Progenitor cell of endocrine pancreas (in vitro differentiated cells): ENCODE results near the gene CSHL1. TPM values are rescaled to one million over a fixed set of nuclear protein-coding genes. Genes with fewer than 3 reads are reported as not detected.

Experiments used
- DNase-seq: peaks from one replicate; pipeline ENCODE4 v3.0.0; 2021; ENCODE audit warnings: low spot score; ENCODE audit not compliant: unreplicated experiment
- H3K27ac Mint-ChIP-seq: 2 replicates; pipeline ENCODE4 v1.8.0; 2021; ENCODE audit warnings: mild to moderate bottlenecking, moderate library complexity, mixed read lengths
- H3K27me3 Mint-ChIP-seq: 2 replicates; pipeline ENCODE4 v1.8.0; 2021; ENCODE audit warnings: mixed read lengths
- H3K36me3 Mint-ChIP-seq: 2 replicates; pipeline ENCODE4 v1.8.0; 2022; ENCODE audit warnings: mixed read lengths; ENCODE audit not compliant: insufficient read depth
- H3K4me1 Mint-ChIP-seq: 2 replicates; pipeline ENCODE4 v1.8.0; 2021; ENCODE audit warnings: low read depth, mixed read lengths
- H3K4me3 Mint-ChIP-seq: 2 replicates; pipeline ENCODE4 v1.8.0; 2021; ENCODE audit warnings: low read depth, mild to moderate bottlenecking, moderate library complexity, mixed read lengths
- H3K9me3 Mint-ChIP-seq: 2 replicates; pipeline ENCODE4 v1.8.0; 2021; ENCODE audit warnings: low read depth, mixed read lengths
- total RNA-seq: library from RNA; stranded (reverse); gene quantifications from 2 replicates; pipeline ENCODE4 v1.2.1, GENCODE V29; 2021
- TF ChIP-seq, protein P1 (sequence below): fragments of 200-600 bp; sonication (generic); IDR thresholded peaks from one replicate; pipeline ENCODE4 v1.5.0; 2021; ENCODE audit warnings: antibody characterized with exemption, mild to moderate bottlenecking; ENCODE audit not compliant: unreplicated experiment

Gene CSHL1
- total RNA-seq, 1 donor from 2014 or later = not detected

DNA sequence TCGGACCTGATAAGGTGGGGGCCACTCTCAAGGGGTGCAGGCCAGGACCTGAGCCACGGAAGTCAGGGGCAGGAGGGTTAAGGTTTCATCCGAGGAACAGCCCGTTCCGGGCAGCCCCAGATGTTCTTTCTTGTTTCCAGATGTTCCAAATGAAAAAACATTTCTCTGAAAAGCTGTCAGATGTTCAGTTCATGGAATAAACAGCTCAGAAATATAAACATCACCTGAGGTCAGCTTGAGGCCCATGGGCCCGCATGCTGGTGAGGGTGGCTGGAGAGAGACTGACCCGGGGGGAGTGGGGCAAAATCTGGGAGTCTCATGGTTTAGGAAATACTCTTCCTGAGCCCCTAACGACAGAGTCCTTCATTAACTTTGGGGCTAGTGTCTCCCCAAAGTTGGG, 22.5 kb upstream of the CSHL1 start:
- Mint-ChIP-seq H3K36me3 (no peaks in the 10 kb centered on the region), H3K9me3 (no peaks in the 10 kb centered on the region), H3K4me3 (no peak overlapping the region), H3K4me1 (no peaks in the 10 kb centered on the region), H3K27ac (no peak overlapping the region), H3K27me3 (peaks cover 6% of the 10 kb centered on the region)
- TF ChIP-seq, protein P1, sequence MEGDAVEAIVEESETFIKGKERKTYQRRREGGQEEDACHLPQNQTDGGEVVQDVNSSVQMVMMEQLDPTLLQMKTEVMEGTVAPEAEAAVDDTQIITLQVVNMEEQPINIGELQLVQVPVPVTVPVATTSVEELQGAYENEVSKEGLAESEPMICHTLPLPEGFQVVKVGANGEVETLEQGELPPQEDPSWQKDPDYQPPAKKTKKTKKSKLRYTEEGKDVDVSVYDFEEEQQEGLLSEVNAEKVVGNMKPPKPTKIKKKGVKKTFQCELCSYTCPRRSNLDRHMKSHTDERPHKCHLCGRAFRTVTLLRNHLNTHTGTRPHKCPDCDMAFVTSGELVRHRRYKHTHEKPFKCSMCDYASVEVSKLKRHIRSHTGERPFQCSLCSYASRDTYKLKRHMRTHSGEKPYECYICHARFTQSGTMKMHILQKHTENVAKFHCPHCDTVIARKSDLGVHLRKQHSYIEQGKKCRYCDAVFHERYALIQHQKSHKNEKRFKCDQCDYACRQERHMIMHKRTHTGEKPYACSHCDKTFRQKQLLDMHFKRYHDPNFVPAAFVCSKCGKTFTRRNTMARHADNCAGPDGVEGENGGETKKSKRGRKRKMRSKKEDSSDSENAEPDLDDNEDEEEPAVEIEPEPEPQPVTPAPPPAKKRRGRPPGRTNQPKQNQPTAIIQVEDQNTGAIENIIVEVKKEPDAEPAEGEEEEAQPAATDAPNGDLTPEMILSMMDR = no peak
- no peak for DNase-seq

DNA sequence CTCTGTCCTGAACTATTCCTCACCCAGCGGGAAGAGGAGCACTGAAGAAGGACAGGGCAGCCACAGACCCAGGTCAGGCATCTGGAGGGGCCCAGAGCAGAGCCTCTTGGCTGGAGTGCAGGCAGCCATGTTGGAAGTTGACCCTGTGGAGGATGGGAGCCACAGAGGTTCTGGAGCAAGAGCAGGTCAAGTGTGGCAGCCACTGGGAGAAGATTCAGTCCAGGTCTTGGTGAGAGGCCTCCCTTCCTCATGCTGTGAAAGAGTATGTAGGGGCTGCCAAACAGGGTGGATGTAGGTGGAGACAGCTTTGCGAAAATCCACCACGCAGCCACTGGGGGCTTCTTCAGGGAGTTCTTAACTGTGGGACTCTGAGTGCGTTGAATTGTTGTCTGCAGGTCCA, 21.7 kb upstream of the CSHL1 start:
- peaks cover 6% of the 10 kb centered on the region for H3K27me3 Mint-ChIP-seq
- H3K27ac Mint-ChIP-seq = no peak overlapping the region
- no peak overlapping the region for H3K4me3 Mint-ChIP-seq
- H3K4me1 Mint-ChIP-seq = no peaks in the 10 kb centered on the region
- no peaks in the 10 kb centered on the region for H3K9me3 Mint-ChIP-seq
- DNase-seq = no peak
- no peaks in the 10 kb centered on the region for H3K36me3 Mint-ChIP-seq
- TF ChIP-seq, protein P1 = no peak

DNA sequence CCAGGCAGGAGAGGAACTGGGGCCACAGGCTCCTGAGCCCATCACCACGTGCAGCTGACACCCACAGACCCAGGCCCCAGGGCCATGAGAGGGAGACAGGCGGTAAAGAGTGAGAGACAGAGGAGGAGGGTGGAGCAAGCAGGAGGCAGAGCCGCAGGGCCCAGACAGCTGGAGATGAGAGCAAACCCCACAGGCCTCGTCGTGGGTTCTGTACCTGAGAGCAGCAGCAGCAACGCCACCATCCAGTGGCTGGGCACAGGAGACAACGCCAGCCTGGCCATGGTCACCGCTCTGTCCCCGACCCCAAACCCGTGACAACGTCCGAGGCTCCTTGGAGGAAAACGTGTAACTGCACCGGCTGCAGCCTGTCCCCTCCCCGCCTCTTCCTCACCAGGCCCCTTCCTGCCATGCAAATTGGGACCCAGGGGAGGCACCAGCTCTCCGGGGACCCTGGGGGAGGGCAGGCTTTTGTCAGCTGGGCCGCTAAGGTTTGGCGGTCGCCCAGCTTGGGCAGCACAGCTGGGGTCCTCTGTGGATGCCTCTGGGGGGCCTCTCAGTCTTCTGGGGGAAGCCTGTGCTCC, 21.0 kb upstream of the CSHL1 start, which contains the start of gene CD79B:
CD79B (minus strand) TSS at position 351 of the 581 bp plus-strand sequence; CDS start at position 281, 70 bp downstream.
- TF ChIP-seq, protein P1 = no peak
- Mint-ChIP-seq H3K27ac (no peak within 1 kb of the TSS), H3K27me3 (peaks cover 6% of the 10 kb centered on the region), H3K4me3 (no peak within 1 kb of the TSS), H3K36me3 (no peaks in the 10 kb centered on the region), H3K9me3 (no peaks in the 10 kb centered on the region), H3K4me1 (no peaks in the 10 kb centered on the region)
- no peak for DNase-seq

DNA sequence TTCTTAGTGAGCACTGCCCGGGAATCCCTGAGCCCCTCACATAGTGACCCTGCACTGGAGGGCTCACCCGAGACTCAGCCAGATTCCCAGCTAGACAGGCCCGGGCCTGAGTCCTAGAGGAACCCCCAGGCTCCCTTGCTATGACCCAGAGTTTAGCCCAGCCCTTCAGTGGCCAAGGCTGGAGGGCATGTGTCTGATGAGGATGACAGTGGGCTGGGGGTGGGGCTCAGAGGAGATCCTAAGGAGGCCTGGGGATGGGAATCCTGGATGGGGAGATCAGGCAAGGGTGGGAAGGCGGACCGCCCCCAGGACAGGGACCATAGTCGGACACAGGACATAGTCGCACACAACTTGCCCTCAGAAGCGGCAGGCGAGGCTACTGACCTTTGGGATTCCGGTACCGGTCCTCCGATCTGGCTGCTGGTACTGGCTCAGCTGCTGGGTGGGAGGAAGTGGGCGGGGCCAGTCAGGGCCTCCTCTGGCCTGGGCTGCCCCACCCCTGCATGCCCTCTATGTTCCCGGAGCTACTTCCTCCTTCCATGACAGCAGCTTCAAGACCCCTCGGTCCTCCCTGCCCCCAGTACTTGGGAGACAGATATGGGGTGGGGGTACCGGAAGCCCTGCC, 20.0 kb upstream of the CSHL1 start:
- H3K27me3 Mint-ChIP-seq = peaks cover 4% of the 10 kb centered on the region
- no peak overlapping the region for H3K27ac Mint-ChIP-seq
- H3K9me3 Mint-ChIP-seq = no peaks in the 10 kb centered on the region
- H3K36me3 Mint-ChIP-seq = no peaks in the 10 kb centered on the region
- TF ChIP-seq, protein P1 = no peak
- no peak for DNase-seq
- H3K4me3 Mint-ChIP-seq = no peak overlapping the region
- H3K4me1 Mint-ChIP-seq = no peaks in the 10 kb centered on the region

DNA sequence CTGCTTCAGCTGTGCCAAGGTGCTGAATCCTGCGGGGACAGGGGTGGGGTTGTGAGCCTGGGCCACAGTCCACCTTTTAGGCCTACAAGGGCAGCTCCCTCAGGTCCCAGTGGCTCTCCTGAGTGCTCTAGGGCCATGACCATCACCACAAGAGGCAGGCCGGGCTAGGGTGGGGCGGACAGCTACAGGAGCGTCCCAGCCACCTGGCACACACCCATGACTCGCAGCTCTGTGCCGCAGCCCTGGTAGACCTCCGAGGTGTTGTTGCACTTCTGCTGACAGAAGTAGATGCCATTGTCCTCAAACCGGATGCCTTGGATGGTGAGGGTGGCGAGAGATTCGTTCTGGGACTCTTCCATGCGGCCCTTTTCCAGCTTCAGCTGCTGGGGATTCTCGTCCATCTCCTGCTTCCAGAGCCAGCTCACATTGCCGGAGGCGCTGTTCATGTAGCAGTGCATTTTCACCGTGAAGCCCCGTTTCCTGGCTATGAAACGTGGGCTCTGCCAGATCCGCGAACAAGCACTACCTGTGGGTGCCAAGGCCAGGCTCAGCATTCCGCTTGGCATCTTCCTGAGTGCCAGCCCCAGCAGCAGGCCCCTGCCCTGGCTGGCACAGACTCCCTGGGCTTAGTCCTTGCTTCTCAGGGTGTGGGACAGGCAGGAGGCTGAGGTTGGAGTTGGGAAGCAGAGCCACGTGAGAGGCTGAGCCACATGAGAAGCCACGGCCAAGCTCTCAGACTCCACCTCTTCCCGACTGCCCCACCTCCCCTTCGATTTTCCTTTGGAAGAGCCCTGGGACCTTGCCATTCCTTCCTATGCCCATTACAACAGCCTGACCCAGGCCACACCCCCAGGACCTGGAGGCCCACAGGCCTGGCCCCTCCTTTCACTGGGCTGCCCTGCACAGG, 19.1 kb upstream of the CSHL1 start:
- Mint-ChIP-seq H3K36me3 (no peaks in the 10 kb centered on the region), H3K4me3 (no peak overlapping the region), H3K27me3 (no peaks in the 10 kb centered on the region), H3K4me1 (no peaks in the 10 kb centered on the region), H3K27ac (no peak overlapping the region), H3K9me3 (no peaks in the 10 kb centered on the region)
- TF ChIP-seq, protein P1 = no peak
- DNase-seq = no peak
